Measurements from ENCODE around the gene ERCC6L2.

ERCC6L2 gene

DNA sequence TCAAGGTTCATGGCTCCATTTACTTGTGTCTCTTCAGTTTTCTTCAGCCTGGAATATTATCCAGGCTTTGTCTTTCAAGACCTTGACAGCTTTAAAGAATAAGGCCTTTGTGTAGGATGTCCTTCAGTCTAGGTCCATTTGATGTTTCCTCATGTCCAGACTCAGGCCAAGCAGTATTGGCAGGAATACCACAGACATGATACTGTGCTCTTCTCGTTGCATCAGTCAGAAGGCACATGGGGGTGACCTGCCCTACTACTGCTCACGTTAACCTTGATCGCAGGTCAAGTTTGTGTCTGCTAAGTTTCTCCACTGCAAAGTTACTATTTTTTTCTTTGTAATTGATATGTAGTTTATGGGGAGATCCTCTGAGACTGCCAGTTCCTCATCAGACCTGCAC, 88.2 kb downstream of the ERCC6L2 start (continued):
- TF ChIP-seq, protein P1, sequence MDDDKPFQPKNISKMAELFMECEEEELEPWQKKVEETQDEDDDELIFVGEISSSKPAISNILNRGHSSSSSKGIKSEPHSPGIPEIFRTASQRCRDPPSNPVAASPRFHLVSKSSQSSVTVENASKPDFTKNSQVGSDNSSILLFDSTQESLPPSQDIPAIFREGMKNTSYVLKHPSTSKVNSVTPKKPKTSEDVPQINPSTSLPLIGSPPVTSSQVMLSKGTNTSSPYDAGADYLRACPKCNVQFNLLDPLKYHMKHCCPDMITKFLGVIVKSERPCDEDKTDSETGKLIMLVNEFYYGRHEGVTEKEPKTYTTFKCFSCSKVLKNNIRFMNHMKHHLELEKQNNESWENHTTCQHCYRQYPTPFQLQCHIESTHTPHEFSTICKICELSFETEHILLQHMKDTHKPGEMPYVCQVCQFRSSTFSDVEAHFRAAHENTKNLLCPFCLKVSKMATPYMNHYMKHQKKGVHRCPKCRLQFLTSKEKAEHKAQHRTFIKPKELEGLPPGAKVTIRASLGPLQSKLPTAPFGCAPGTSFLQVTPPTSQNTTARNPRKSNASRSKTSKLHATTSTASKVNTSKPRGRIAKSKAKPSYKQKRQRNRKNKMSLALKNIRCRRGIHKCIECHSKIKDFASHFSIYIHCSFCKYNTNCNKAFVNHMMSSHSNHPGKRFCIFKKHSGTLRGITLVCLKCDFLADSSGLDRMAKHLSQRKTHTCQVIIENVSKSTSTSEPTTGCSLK (tag by site-specific recombination; IDR thresholded peaks at IDR 0.05): no peak
- TF ChIP-seq ZNF776 (tag by site-specific recombination; IDR thresholded peaks at IDR 0.05; ENCODE audit: borderline replicate concordance): no peak
- TF ChIP-seq ZSCAN16 (tag by site-specific recombination; IDR thresholded peaks at IDR 0.05): no peak
- no peak for TF ChIP-seq ZNF214 (tag by site-specific recombination; IDR thresholded peaks at IDR 0.05; ENCODE audit: borderline replicate concordance)

DNA sequence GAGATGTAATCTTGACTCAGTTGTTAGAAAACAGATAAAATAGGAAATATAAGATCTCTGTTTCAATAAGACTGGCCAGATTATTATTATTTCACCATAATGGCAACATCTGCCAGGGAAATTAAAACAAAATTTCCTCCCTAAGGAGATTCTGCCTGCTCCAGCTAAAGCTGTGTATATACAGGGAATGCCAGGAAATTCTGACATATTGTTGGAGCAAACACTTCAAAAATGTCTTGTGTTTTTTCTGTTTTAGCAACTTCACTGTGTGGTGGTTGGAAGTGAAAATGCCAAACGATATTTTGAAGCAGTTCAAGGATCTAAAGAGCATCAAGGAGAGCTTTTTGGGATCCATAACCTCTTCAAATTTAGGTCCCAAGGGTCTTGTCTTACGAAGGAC, 90.8 kb downstream of the ERCC6L2 start:
- Histone ChIP-seq H3K27ac (ENCODE audit: extremely low read depth, low read depth, low read length) (no peak overlapping the region), H3K9me3 (ENCODE audit: control insufficient read depth, insufficient read depth, low read depth, low read length) (no peaks in the 10 kb centered on the region), H3K36me3 (ENCODE audit: control insufficient read depth in 2 of 2, insufficient read depth in 1 of 2, low read length in 2 of 2) (peaks cover 12 to 19% of the 10 kb centered on the region in 2 experiments), H3K4me1 (ENCODE audit: control insufficient read depth, insufficient read depth, low read length) (no peaks in the 10 kb centered on the region), H3K4me3 (ENCODE audit: low read depth, low read length) (no peak overlapping the region)
- POLR2A ChIA-PET: no interaction called here
- no peak for TF ChIP-seq KLF8 (tag by site-specific recombination; IDR thresholded peaks at IDR 0.05)
- no peak for TF ChIP-seq ZBTB8A (tag by site-specific recombination; IDR thresholded peaks at IDR 0.05)
- TF ChIP-seq, protein P2, sequence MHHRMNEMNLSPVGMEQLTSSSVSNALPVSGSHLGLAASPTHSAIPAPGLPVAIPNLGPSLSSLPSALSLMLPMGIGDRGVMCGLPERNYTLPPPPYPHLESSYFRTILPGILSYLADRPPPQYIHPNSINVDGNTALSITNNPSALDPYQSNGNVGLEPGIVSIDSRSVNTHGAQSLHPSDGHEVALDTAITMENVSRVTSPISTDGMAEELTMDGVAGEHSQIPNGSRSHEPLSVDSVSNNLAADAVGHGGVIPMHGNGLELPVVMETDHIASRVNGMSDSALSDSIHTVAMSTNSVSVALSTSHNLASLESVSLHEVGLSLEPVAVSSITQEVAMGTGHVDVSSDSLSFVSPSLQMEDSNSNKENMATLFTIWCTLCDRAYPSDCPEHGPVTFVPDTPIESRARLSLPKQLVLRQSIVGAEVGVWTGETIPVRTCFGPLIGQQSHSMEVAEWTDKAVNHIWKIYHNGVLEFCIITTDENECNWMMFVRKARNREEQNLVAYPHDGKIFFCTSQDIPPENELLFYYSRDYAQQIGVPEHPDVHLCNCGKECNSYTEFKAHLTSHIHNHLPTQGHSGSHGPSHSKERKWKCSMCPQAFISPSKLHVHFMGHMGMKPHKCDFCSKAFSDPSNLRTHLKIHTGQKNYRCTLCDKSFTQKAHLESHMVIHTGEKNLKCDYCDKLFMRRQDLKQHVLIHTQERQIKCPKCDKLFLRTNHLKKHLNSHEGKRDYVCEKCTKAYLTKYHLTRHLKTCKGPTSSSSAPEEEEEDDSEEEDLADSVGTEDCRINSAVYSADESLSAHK (tag by site-specific recombination; IDR thresholded peaks at IDR 0.05): no peak
- no peak for TF ChIP-seq ZNF274 (IDR thresholded peaks at IDR 0.05; ENCODE audit: low read length)
- TF ChIP-seq ZNF274 (tag by site-specific recombination; IDR thresholded peaks at IDR 0.05; ENCODE audit: borderline replicate concordance): no peak
- no peak for TF ChIP-seq ZNF2 (tag by site-specific recombination; IDR thresholded peaks at IDR 0.05)
- TF ChIP-seq, protein P3, sequence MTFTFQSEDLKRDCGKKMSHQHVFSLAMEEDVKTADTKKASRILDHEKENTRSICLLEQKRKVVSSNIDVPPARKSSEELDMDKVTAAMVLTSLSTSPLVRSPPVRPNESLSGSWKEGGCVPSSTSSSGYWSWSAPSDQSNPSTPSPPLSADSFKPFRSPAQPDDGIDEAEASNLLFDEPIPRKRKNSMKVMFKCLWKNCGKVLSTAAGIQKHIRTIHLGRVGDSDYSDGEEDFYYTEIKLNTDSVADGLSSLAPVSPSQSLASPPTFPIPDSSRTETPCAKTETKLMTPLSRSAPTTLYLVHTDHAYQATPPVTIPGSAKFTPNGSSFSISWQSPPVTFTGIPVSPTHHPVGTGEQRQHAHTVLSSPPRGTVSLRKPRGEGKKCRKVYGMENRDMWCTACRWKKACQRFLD (tag by site-specific recombination; IDR thresholded peaks at IDR 0.05): no peak
- TF ChIP-seq, protein P4, sequence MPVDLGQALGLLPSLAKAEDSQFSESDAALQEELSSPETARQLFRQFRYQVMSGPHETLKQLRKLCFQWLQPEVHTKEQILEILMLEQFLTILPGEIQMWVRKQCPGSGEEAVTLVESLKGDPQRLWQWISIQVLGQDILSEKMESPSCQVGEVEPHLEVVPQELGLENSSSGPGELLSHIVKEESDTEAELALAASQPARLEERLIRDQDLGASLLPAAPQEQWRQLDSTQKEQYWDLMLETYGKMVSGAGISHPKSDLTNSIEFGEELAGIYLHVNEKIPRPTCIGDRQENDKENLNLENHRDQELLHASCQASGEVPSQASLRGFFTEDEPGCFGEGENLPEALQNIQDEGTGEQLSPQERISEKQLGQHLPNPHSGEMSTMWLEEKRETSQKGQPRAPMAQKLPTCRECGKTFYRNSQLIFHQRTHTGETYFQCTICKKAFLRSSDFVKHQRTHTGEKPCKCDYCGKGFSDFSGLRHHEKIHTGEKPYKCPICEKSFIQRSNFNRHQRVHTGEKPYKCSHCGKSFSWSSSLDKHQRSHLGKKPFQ (tag by site-specific recombination; IDR thresholded peaks at IDR 0.05): no peak
- no peak for TF ChIP-seq ZNF549 (tag by site-specific recombination; IDR thresholded peaks at IDR 0.05)
- no peak for TF ChIP-seq ZNF335 (tag by site-specific recombination; conservative IDR thresholded peaks at IDR 0.05)
- TF ChIP-seq REPIN1 (tag by site-specific recombination; IDR thresholded peaks at IDR 0.05; ENCODE audit: low read depth): no peak
- no peak for TF ChIP-seq ZNF214 (tag by site-specific recombination; IDR thresholded peaks at IDR 0.05; ENCODE audit: borderline replicate concordance)
- no peak for TF ChIP-seq OSR2 (tag by site-specific recombination; IDR thresholded peaks at IDR 0.05)
- TF ChIP-seq ZNF175 (tag by site-specific recombination; IDR thresholded peaks at IDR 0.05): no peak
- CTCF ChIA-PET: no interaction called here

DNA sequence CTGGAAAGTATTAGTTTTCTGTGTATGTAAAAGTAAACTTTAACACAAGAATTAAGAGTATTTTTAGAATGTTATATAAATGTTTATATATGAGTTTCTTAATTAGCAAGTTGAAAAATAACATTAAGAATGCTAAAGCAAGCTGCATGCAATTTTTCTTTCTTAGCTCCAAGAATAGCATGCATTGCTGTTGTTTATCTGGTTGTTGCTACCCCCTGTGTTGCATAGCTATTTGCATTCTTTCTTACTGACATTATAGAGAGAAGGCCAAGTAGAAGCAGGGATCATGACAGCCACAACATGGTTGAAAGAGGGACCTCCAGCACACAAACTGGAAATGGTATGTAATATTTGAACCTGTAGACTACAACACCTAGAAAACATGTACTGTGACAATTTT, 94.8 kb downstream of the ERCC6L2 start:
- no peaks in the 10 kb centered on the region for H3K4me1 ChIP-seq (ENCODE audit: control insufficient read depth, insufficient read depth, low read length)
- peaks cover 19 to 42% of the 10 kb centered on the region in 2 experiments for H3K36me3 ChIP-seq (ENCODE audit: control insufficient read depth in 2 of 2, insufficient read depth in 1 of 2, low read length in 2 of 2)
- H3K4me3 ChIP-seq (ENCODE audit: low read depth, low read length): no peak overlapping the region
- no peak overlapping the region for H3K27ac ChIP-seq (ENCODE audit: extremely low read depth, low read depth, low read length)
- CTCF ChIA-PET: no interaction called here
- H3K9me3 ChIP-seq (ENCODE audit: control insufficient read depth, insufficient read depth, low read depth, low read length): no peaks in the 10 kb centered on the region
- POLR2A ChIA-PET: no interaction called here
- TF ChIP-seq, protein P5, sequence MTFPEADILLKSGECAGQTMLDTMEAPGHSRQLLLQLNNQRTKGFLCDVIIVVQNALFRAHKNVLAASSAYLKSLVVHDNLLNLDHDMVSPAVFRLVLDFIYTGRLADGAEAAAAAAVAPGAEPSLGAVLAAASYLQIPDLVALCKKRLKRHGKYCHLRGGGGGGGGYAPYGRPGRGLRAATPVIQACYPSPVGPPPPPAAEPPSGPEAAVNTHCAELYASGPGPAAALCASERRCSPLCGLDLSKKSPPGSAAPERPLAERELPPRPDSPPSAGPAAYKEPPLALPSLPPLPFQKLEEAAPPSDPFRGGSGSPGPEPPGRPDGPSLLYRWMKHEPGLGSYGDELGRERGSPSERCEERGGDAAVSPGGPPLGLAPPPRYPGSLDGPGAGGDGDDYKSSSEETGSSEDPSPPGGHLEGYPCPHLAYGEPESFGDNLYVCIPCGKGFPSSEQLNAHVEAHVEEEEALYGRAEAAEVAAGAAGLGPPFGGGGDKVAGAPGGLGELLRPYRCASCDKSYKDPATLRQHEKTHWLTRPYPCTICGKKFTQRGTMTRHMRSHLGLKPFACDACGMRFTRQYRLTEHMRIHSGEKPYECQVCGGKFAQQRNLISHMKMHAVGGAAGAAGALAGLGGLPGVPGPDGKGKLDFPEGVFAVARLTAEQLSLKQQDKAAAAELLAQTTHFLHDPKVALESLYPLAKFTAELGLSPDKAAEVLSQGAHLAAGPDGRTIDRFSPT (tag by site-specific recombination; IDR thresholded peaks at IDR 0.05): no peak

Data from HEK293 (cell line).